ENCODE results near the gene SRP54. TPM values are rescaled to one million over a fixed set of nuclear protein-coding genes. Genes with fewer than 3 reads are reported as not detected.

The SRP54 gene
- 80.0 and 84.5 TPM in 2 replicates for total RNA-seq (2022)
- percentile 81 among the genes with signal in this experiment for Bru-seq, nascent RNA
- percentile 87 among the genes with signal in this experiment for BruChase-seq, experiment 1, labeled RNA remaining after a 2-hour chase
- percentile 91 among the genes with signal in this experiment for BruChase-seq, experiment 2, labeled RNA remaining after a 6-hour chase
- long read RNA-seq, transcript SRP54-201 (16 exons, 2,279 nt), result major isoform, 207 of 243 reads
- long read RNA-seq, partial matches to known transcripts, result 2 of 243 reads
- long read RNA-seq, other reads (novel, unspliced or antisense), result 34 of 243 reads

DNA sequence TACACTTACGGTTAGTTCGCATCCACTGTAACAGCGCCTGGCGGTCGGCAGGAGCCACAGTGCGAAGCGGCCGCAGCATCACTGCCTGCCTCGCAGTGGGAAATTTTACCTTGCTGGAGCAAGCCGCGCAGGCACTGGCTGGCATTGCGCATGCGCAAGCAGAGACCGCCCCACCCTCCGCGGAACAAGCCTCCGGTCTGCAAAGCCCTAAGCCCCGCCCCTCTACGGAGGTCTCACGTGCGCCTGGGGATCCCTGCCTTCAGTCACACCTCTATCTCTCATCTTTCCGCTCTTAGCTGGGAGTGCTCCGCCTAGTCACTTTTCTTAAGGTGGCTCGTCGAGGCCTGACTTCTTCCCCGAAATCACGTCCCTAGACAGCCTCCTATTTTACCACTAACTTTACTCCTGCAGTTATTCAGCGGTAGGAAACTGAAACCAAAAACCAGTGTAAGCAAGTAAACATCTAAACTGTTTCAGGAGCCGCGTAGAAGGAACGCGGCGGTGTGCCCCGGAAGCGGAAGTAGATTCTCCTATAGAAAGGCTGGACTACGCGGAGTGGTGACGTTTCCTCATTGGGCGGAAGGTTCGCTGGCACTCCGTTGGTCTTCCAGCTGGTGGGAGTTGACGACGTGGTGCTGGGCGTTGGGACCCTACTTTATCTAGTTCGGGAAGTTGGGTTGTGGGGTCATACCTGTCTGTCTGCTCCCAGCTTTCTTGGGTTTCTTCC is at the start of gene SRP54:
TSS of gene SRP54 (plus strand) at position 572 of the 727 bp plus-strand sequence. CDS start 13,718 bp downstream, outside the sequence.
- intact Hi-C loops (cut with micrococcal nuclease; ENCODE audit: unreplicated experiment), result loop anchor here (1.0 kb wide), 4 partner anchors 23 to 139 kb away; partner anchors contain the start of genes FAM177A1 and PPP2R3C
- POLR2A ChIA-PET, result interaction anchor here (0.5 to 3.9 kb wide), 13 partner anchors 23 to 843 kb away, joined by 3 to 35 read pairs (median 4); partner anchors contain the start of genes BAZ1A, BRMS1L, CFL2 and FAM177A1

DNA sequence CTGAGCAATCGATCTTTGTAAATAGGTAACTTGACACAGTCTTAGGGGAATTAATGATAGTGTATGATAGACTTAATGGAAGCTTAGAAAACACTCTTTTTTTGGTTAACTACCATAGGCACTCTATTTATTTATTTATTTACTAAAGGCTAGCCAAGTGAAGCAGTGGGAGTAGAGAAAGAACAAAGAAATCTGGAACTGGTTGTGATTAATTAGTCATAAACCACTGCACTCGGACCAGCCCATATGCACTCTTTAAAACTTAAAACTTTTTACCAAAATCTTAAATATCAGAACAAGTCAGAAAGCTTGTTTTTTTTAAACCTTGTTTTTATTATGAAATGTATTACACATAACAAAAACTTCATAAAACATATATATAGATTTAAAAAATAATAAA is 49.5 kb upstream of the SRP54 start:
- Histone ChIP-seq H3K9me3 (no peaks in the 10 kb centered on the region), H3K27me3 (replicated peaks; ENCODE audit: control insufficient read depth, insufficient read depth, low read length) (no peaks in the 10 kb centered on the region), H3K4me1 (no peaks in the 10 kb centered on the region), H3K36me3 (ENCODE audit: control insufficient read depth, insufficient read depth, low read length) (no peaks in the 10 kb centered on the region), H3K4me3 (ENCODE audit: low read depth, low read length) (no peak overlapping the region)
- TF ChIP-seq, protein P1, sequence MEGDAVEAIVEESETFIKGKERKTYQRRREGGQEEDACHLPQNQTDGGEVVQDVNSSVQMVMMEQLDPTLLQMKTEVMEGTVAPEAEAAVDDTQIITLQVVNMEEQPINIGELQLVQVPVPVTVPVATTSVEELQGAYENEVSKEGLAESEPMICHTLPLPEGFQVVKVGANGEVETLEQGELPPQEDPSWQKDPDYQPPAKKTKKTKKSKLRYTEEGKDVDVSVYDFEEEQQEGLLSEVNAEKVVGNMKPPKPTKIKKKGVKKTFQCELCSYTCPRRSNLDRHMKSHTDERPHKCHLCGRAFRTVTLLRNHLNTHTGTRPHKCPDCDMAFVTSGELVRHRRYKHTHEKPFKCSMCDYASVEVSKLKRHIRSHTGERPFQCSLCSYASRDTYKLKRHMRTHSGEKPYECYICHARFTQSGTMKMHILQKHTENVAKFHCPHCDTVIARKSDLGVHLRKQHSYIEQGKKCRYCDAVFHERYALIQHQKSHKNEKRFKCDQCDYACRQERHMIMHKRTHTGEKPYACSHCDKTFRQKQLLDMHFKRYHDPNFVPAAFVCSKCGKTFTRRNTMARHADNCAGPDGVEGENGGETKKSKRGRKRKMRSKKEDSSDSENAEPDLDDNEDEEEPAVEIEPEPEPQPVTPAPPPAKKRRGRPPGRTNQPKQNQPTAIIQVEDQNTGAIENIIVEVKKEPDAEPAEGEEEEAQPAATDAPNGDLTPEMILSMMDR (IDR thresholded peaks at IDR 0.05; ENCODE audit: insufficient read depth in 1 of 2, low read depth in 1 of 2, low read length in 1 of 2, severe bottlenecking in 1 of 2, unreplicated experiment in 1 of 2), result no peak
- BruUV-seq (replicated peaks), result no TSS peak
- intact Hi-C loops (cut with micrococcal nuclease; ENCODE audit: unreplicated experiment), result no loop called here
- Mint-ChIP-seq H3K9me3 (ENCODE audit: unreplicated experiment) (no peaks in the 10 kb centered on the region), H3K27me3 (ENCODE audit: insufficient read depth, unreplicated experiment) (no peaks in the 10 kb centered on the region), H3K4me3 (ENCODE audit: unreplicated experiment) (no peak overlapping the region), H3K4me1 (ENCODE audit: low read depth, unreplicated experiment) (no peaks in the 10 kb centered on the region), H3K36me3 (ENCODE audit: insufficient read depth, unreplicated experiment) (no peaks in the 10 kb centered on the region), H3K27ac (ENCODE audit: unreplicated experiment) (no peak overlapping the region)
- DNase-seq, result no peak
- ChIA-PET POLR2A (interaction anchor here (0.6 kb wide), 1 partner anchor 209 kb away, joined by 3 read pairs; no protein-coding TSS in a partner anchor), CTCF (no interaction called here)

More for the DNA sequence above, at the start of gene SRP54:
- CTCF ChIA-PET, result interaction anchor here (1.0 to 1.5 kb wide), 3 partner anchors 64 to 233 kb away, joined by 3 to 5 read pairs (median 4); partner anchors contain the start of genes BAZ1A and FAM177A1
- H3K36me3 Mint-ChIP-seq (ENCODE audit: insufficient read depth, unreplicated experiment), result peaks cover 15% of the 10 kb centered on the region
- no peak within 1 kb of the TSS for H3K27ac Mint-ChIP-seq (ENCODE audit: unreplicated experiment)
- H3K4me3 Mint-ChIP-seq (ENCODE audit: unreplicated experiment), result no peak within 1 kb of the TSS
- TF ChIP-seq, protein P1 (IDR thresholded peaks at IDR 0.05; ENCODE audit: insufficient read depth in 1 of 2, low read depth in 1 of 2, low read length in 1 of 2, severe bottlenecking in 1 of 2, unreplicated experiment in 1 of 2), result no peak
- H3K4me1 Mint-ChIP-seq (ENCODE audit: low read depth, unreplicated experiment), result no peaks in the 10 kb centered on the region
- DNase-seq, result peak; percentile 99 to 100
- no peaks in the 10 kb centered on the region for H3K9me3 Mint-ChIP-seq (ENCODE audit: unreplicated experiment)
- Histone ChIP-seq H3K36me3 (ENCODE audit: control insufficient read depth, insufficient read depth, low read length) (no peaks in the 10 kb centered on the region; the same call in 1 of the 2 replicates), H3K4me3 (ENCODE audit: low read depth, low read length) (peak within 1 kb of the TSS; percentile 58), H3K4me1 (no peaks in the 10 kb centered on the region; the same call in 1 of the 2 replicates), H3K9me3 (no peaks in the 10 kb centered on the region), H3K27me3 (replicated peaks; ENCODE audit: control insufficient read depth, insufficient read depth, low read length) (no peaks in the 10 kb centered on the region)
- BruUV-seq (replicated peaks), result no TSS peak
- H3K27me3 Mint-ChIP-seq (ENCODE audit: insufficient read depth, unreplicated experiment), result no peaks in the 10 kb centered on the region

DNA sequence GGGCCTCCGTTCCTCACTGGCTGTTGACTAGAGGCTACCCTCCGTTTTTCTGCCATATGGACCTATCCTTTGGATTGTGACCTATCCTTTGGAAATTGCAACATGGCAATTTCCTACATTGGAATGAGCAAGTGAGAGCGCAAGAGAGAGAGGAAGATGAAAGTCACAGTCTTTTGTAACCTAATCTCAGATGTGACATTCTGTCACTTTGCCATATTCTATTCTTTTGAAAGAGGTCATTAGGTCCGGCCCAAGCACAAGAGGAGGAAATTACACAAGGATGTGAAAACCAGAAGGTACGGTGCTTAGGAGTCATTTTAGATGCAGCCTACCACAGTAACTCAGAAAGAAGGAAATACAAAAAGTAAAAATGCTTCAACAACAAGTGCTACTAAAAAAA is 47.3 kb upstream of the SRP54 start:
- no peak for DNase-seq
- H3K36me3 Mint-ChIP-seq (ENCODE audit: insufficient read depth, unreplicated experiment), result no peaks in the 10 kb centered on the region

More for the DNA sequence above, 47.3 kb upstream of the SRP54 start:
- no peaks in the 10 kb centered on the region for H3K36me3 ChIP-seq (ENCODE audit: control insufficient read depth, insufficient read depth, low read length)
- TF ChIP-seq, protein P1 (IDR thresholded peaks at IDR 0.05; ENCODE audit: insufficient read depth in 1 of 2, low read depth in 1 of 2, low read length in 1 of 2, severe bottlenecking in 1 of 2, unreplicated experiment in 1 of 2), result no peak
- H3K4me3 Mint-ChIP-seq (ENCODE audit: unreplicated experiment), result no peak overlapping the region
- no TSS peak for BruUV-seq (replicated peaks)
- ChIA-PET POLR2A (no interaction called here), CTCF (no interaction called here)
- no peak overlapping the region for H3K27ac Mint-ChIP-seq (ENCODE audit: unreplicated experiment)
- no peaks in the 10 kb centered on the region for H3K9me3 ChIP-seq
- H3K4me3 ChIP-seq (ENCODE audit: low read depth, low read length), result no peak overlapping the region
- no peaks in the 10 kb centered on the region for H3K27me3 Mint-ChIP-seq (ENCODE audit: insufficient read depth, unreplicated experiment)
- H3K4me1 Mint-ChIP-seq (ENCODE audit: low read depth, unreplicated experiment), result no peaks in the 10 kb centered on the region
- no peaks in the 10 kb centered on the region for H3K4me1 ChIP-seq
- H3K9me3 Mint-ChIP-seq (ENCODE audit: unreplicated experiment), result no peaks in the 10 kb centered on the region
- intact Hi-C loops (cut with micrococcal nuclease; ENCODE audit: unreplicated experiment), result no loop called here
- H3K27me3 ChIP-seq (replicated peaks; ENCODE audit: control insufficient read depth, insufficient read depth, low read length), result no peaks in the 10 kb centered on the region

All from Caco-2 (cell line).